HEK293 (cell line): ENCODE data around the gene DACT2.

Source experiments
- CTCF ChIA-PET: fragments of 350-600 bp; formaldehyde crosslinking; extraction: SDS; loops from one replicate; lab custom pipeline; 2021; ENCODE audit warnings: antibody characterized with exemption; lab: Yijun Ruan, JAX
- POLR2A ChIA-PET: fragments of 300-600 bp; formaldehyde crosslinking; extraction: SDS; loops from one replicate; lab custom pipeline; 2020; ENCODE audit warnings: antibody characterized with exemption, inconsistent platforms; lab: Yijun Ruan, JAX
- H3K27ac ChIP-seq: fragments of 200-500 bp; sonication (Bioruptor generic); 2 replicates; pipeline ENCODE4 v1.5.1; 2014; ENCODE audit warnings: low read depth, low read length, control low read depth, inconsistent platforms; ENCODE audit errors: extremely low read depth
- H3K36me3 ChIP-seq, 2 experiments: fragments of 200-500 bp in 1 of 2; sonication (Bioruptor generic) in 1 of 2; 1 replicate in 1 of 2; 2 replicates in 1 of 2; pipeline ENCODE4 v1.5.1; 2014 to 2017; ENCODE audit warnings: inconsistent platforms in 2 of 2, low read length in 2 of 2; ENCODE audit not compliant: control insufficient read depth in 2 of 2, insufficient read depth in 1 of 2
- H3K4me1 ChIP-seq: fragments of 200-500 bp; sonication (Bioruptor generic); 2 replicates; pipeline ENCODE4 v1.5.1; 2014; ENCODE audit warnings: mild to moderate bottlenecking, low read length, inconsistent platforms; ENCODE audit not compliant: control insufficient read depth, insufficient read depth
- H3K4me3 ChIP-seq: 2 replicates; pipeline ENCODE4 v1.5.1; 2011; ENCODE audit warnings: low read depth, mild to moderate bottlenecking, control low read depth, low read length, moderate library complexity
- H3K9me3 ChIP-seq: fragments of 200-500 bp; sonication (Bioruptor generic); 2 replicates; pipeline ENCODE4 v1.5.1; 2014; ENCODE audit warnings: low read depth, low read length, inconsistent platforms; ENCODE audit not compliant: control insufficient read depth, insufficient read depth
- EGR2 ChIP-seq: fragments of 450-650 bp; formaldehyde crosslinking; IDR thresholded peaks from 2 replicates; pipeline ENCODE4 v1.5.1; 2016; ENCODE audit warnings: low read depth, missing biosample characterization, missing genetic modification characterization
- GFI1B ChIP-seq: fragments of 450-650 bp; formaldehyde crosslinking; IDR thresholded peaks from 2 replicates; pipeline ENCODE4 v1.5.1; 2016; ENCODE audit warnings: missing biosample characterization, missing genetic modification characterization
- KLF16 ChIP-seq: fragments of 450-650 bp; formaldehyde crosslinking; IDR thresholded peaks from 2 replicates; pipeline ENCODE4 v1.5.1; 2017; ENCODE audit warnings: missing biosample characterization, missing genetic modification characterization
- KLF8 ChIP-seq: fragments of 450-650 bp; formaldehyde crosslinking; IDR thresholded peaks from 2 replicates; pipeline ENCODE4 v1.5.1; 2016; ENCODE audit warnings: missing biosample characterization, missing genetic modification characterization
- OVOL3 ChIP-seq: fragments of 450-650 bp; formaldehyde crosslinking; IDR thresholded peaks from 2 replicates; pipeline ENCODE4 v1.5.1; 2016; ENCODE audit warnings: missing biosample characterization, missing genetic modification characterization
- PATZ1 ChIP-seq: fragments of 450-650 bp; formaldehyde crosslinking; IDR thresholded peaks from 2 replicates; pipeline ENCODE4 v1.5.1; 2016; ENCODE audit warnings: missing biosample characterization, missing genetic modification characterization
- SALL2 ChIP-seq: fragments of 450-650 bp; formaldehyde crosslinking; IDR thresholded peaks from 2 replicates; pipeline ENCODE4 v1.5.0; 2017; ENCODE audit warnings: missing biosample characterization, mild to moderate bottlenecking, missing genetic modification characterization, borderline replicate concordance
- SCRT2 ChIP-seq: fragments of 450-650 bp; formaldehyde crosslinking; IDR thresholded peaks from 2 replicates; pipeline ENCODE4 v1.5.1; 2016; ENCODE audit warnings: missing biosample characterization, missing genetic modification characterization
- ZBTB17 ChIP-seq: fragments of 450-650 bp; formaldehyde crosslinking; IDR thresholded peaks from 2 replicates; pipeline ENCODE4 v1.5.1; 2016; ENCODE audit warnings: missing biosample characterization, missing genetic modification characterization
- ZFHX2 ChIP-seq: fragments of 450-650 bp; formaldehyde crosslinking; conservative IDR thresholded peaks from 2 replicates; pipeline ENCODE4 v1.5.1; 2016; ENCODE audit warnings: missing biosample characterization, missing genetic modification characterization
- ZNF121 ChIP-seq: fragments of 450-650 bp; formaldehyde crosslinking; IDR thresholded peaks from 2 replicates; pipeline ENCODE4 v1.5.1; 2016; ENCODE audit warnings: missing biosample characterization, missing genetic modification characterization
- ZNF146 ChIP-seq: fragments of 450-650 bp; formaldehyde crosslinking; IDR thresholded peaks from 2 replicates; pipeline ENCODE4 v1.5.1; 2016; ENCODE audit warnings: missing biosample characterization, missing genetic modification characterization
- ZNF266 ChIP-seq: fragments of 450-650 bp; formaldehyde crosslinking; IDR thresholded peaks from 2 replicates; pipeline ENCODE4 v1.5.1; 2016; ENCODE audit warnings: missing biosample characterization, missing genetic modification characterization, low read depth
- ZNF350 ChIP-seq: fragments of 450-650 bp; formaldehyde crosslinking; IDR thresholded peaks from 2 replicates; pipeline ENCODE4 v1.5.0; 2017; ENCODE audit warnings: missing biosample characterization, mild to moderate bottlenecking, missing genetic modification characterization
- ZNF501 ChIP-seq: fragments of 450-650 bp; formaldehyde crosslinking; IDR thresholded peaks from 2 replicates; pipeline ENCODE4 v1.5.1; 2016; ENCODE audit warnings: missing biosample characterization, missing genetic modification characterization
- ZNF510 ChIP-seq: fragments of 450-650 bp; formaldehyde crosslinking; IDR thresholded peaks from 2 replicates; pipeline ENCODE4 v1.5.1; 2018; ENCODE audit warnings: mild to moderate bottlenecking, missing genetic modification characterization, missing biosample characterization; ENCODE audit not compliant: insufficient replicate concordance
- ZNF549 ChIP-seq: fragments of 450-650 bp; IDR thresholded peaks from 2 replicates; pipeline ENCODE4 v1.5.1; 2018; ENCODE audit warnings: missing biosample characterization, missing genetic modification characterization, mild to moderate bottlenecking, inconsistent platforms, moderate library complexity
- ZNF571 ChIP-seq: fragments of 450-650 bp; formaldehyde crosslinking; IDR thresholded peaks from 2 replicates; pipeline ENCODE4 v1.5.0; 2017; ENCODE audit warnings: missing biosample characterization, missing genetic modification characterization
- ZNF600 ChIP-seq: fragments of 450-650 bp; formaldehyde crosslinking; IDR thresholded peaks from 2 replicates; pipeline ENCODE4 v1.5.1; 2016; ENCODE audit warnings: missing biosample characterization, missing genetic modification characterization
- ZNF645 ChIP-seq: fragments of 450-650 bp; formaldehyde crosslinking; IDR thresholded peaks from 2 replicates; pipeline ENCODE4; 2016; ENCODE audit warnings: missing biosample characterization, missing genetic modification characterization
- ZNF791 ChIP-seq: fragments of 450-650 bp; formaldehyde crosslinking; IDR thresholded peaks from 2 replicates; pipeline ENCODE4 v1.5.1; 2016; ENCODE audit warnings: missing biosample characterization, missing genetic modification characterization
- ZNF792 ChIP-seq: fragments of 450-650 bp; formaldehyde crosslinking; IDR thresholded peaks from 2 replicates; pipeline ENCODE4 v1.5.1; 2016; ENCODE audit warnings: missing biosample characterization, missing genetic modification characterization
- TF ChIP-seq, protein P1 (sequence below): fragments of 450-650 bp; IDR thresholded peaks from 2 replicates; pipeline ENCODE4 v1.5.1; 2018; ENCODE audit warnings: missing biosample characterization, missing genetic modification characterization

Gene DACT2

GRCh38 chr6:168272415-168273325 is 46.9 kb downstream of the DACT2 start:
- TF ChIP-seq ZNF510 (tag by site-specific recombination) (no peak), ZNF792 (tag by site-specific recombination) (no peak), GFI1B (tag by site-specific recombination) (no peak), ZNF791 (tag by site-specific recombination) (no peak), ZNF146 (tag by site-specific recombination) (no peak), ZNF121 (tag by site-specific recombination) (no peak), ZNF549 (tag by site-specific recombination) (no peak), PATZ1 (tag by site-specific recombination) (no peak), KLF8 (no peak), KLF16 (tag by site-specific recombination) (no peak), OVOL3 (tag by site-specific recombination) (no peak), ZBTB17 (tag by site-specific recombination) (no peak), ZNF571 (tag by site-specific recombination) (no peak)
- TF ChIP-seq, all 188 proteins: peak for 0
- POLR2A ChIA-PET = no interaction called here

GRCh38 chr6:168270274-168271172 is 49.1 kb downstream of the DACT2 start:
- POLR2A ChIA-PET = no interaction called here
- CTCF ChIA-PET = interaction anchor here (1.2 kb wide), 1 partner anchor 118 kb away, joined by 3 read pairs; no protein-coding TSS in a partner anchor
- no peaks in the 10 kb centered on the region for H3K4me1 ChIP-seq
- no peak overlapping the region for H3K4me3 ChIP-seq
- no peak for TF ChIP-seq ZNF350 (tag by site-specific recombination)
- TF ChIP-seq SCRT2 = 0 out of 2 replicates have a peak, but pooled peaks have one; percentile 33
- TF ChIP-seq ZFHX2 (tag by site-specific recombination) = peak; percentile 37
- 0 out of 2 replicates have a peak, but pooled peaks have one; percentile 24 for TF ChIP-seq EGR2 (tag by site-specific recombination)
- no peak for TF ChIP-seq ZNF266 (tag by site-specific recombination)
- TF ChIP-seq, protein P1, sequence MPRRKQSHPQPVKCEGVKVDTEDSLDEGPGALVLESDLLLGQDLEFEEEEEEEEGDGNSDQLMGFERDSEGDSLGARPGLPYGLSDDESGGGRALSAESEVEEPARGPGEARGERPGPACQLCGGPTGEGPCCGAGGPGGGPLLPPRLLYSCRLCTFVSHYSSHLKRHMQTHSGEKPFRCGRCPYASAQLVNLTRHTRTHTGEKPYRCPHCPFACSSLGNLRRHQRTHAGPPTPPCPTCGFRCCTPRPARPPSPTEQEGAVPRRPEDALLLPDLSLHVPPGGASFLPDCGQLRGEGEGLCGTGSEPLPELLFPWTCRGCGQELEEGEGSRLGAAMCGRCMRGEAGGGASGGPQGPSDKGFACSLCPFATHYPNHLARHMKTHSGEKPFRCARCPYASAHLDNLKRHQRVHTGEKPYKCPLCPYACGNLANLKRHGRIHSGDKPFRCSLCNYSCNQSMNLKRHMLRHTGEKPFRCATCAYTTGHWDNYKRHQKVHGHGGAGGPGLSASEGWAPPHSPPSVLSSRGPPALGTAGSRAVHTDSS (tag by site-specific recombination) = no peak
- TF ChIP-seq ZNF645 (tag by site-specific recombination) = 0 out of 2 replicates have a peak, but pooled peaks have one; percentile 12
- TF ChIP-seq ZNF501 (tag by site-specific recombination) = no peak
- TF ChIP-seq SALL2 (tag by site-specific recombination) = no peak
- no peak for TF ChIP-seq ZNF600 (tag by site-specific recombination)
- no peaks in the 10 kb centered on the region for H3K9me3 ChIP-seq
- H3K36me3 ChIP-seq = no peaks in the 10 kb centered on the region
- H3K27ac ChIP-seq = no peak overlapping the region

More at GRCh38 chr6:168272415-168273325, 46.9 kb downstream of the DACT2 start:
- no peaks in the 10 kb centered on the region for H3K36me3 ChIP-seq
- no peak overlapping the region for H3K27ac ChIP-seq
- H3K4me1 ChIP-seq = no peaks in the 10 kb centered on the region
- no peak overlapping the region for H3K4me3 ChIP-seq
- H3K9me3 ChIP-seq = no peaks in the 10 kb centered on the region
- CTCF ChIA-PET = interaction anchor here (0.8 kb wide), 1 partner anchor 11 kb away, joined by 3 read pairs; no protein-coding TSS in a partner anchor
